Activated naive CD4-positive, alpha-beta T cell treated with Interleukin-2 at 50 U/mL for 16 hours (primary cell): Measurements from ENCODE around the gene PMP22.

Experiments
- DNase-seq: peaks from one replicate; pipeline ENCODE4 v3.0.0-alpha.2; 2020

The PMP22 gene

DNA sequence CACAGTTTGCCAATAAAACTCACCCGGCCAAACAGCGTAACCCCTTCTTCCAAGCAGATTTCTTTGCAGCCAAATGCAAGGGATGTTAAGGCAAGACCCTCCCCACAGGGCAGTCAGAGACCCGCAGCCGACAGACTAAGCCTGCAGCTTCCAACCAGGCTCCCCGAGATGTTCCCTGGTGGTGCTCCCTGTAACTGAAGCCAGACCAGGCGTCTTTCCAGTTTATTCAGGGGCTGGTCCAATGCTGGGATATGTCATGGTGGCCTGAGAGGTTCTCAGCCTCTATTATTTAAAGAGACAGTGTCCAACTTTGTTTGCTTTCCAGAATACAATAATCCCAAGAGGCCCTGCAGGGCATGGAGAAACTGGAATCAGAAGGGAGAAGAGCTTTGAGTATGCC, at the start of gene PMP22:
Gene PMP22, minus strand, starts transcription at position 196 of the 400 bp plus-strand sequence. CDS start 4,599 bp downstream, outside the sequence.
- no peak for DNase-seq

- DNase-seq, result no peak
Observed at GRCh38 chr17:15311996-15312395, 46.9 kb upstream of the PMP22 start.

DNA sequence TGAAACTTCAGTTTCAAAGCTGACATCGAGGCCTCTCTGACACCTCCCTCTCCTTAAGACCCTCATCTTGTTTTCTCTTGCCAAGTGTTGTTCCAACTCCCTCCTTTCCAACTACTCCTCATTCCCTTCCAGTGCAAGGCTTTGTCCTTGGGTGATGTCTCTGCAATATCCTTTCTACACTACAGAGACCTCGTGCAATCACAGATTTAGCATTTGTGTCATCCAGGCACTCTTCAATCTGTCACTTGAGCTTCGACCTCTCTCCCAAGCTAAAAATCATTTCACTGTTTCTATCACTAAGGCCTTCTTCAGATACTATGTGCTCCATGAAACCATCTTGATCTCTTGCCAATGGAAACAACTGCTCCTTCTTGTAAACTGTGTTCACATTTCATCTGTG, 44.7 kb upstream of the PMP22 start:
- no peak for DNase-seq

GRCh38 chr17:15309236-15309635, 44.1 kb upstream of the PMP22 start:
- no peak for DNase-seq

DNA sequence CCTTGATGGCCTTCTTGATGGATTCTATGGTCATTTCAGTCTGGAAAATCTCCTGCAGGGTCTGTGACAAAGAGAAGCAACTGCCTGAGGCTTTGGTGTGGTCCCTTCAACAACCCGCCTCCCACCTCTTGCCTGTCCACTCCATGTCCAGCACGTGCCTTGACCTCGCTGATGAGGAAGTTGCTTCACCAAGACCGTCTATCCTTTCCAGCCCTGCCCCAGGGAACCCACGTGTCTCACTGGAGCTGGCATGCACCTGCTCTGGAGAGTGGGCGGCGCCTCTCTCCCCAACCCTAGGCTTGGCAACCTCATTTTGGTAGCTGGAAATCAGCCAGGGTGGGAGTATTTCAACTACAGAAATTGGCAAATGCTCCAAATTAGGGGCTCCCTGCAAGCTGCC, 43.6 kb upstream of the PMP22 start:
- no peak for DNase-seq

DNA sequence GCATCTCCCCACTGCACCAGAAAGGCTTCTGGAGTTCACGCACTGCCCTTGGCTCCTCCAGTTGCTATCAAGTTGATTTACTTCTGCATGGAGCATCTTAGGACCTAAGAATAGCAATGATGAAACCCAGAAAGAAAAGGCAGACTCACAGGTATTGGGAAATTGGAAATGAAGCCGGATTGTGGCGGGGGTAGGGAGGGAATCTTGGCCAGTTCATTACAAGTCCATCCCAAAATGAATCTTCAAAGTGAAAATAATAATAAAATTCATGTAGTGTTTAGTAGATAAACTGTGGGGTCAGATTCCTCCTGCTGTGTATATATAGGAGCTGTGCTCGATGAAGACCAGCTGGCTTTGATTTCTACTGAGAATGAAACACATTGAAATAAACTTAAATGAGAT, 42.6 kb upstream of the PMP22 start:
- DNase-seq, result no peak

DNA sequence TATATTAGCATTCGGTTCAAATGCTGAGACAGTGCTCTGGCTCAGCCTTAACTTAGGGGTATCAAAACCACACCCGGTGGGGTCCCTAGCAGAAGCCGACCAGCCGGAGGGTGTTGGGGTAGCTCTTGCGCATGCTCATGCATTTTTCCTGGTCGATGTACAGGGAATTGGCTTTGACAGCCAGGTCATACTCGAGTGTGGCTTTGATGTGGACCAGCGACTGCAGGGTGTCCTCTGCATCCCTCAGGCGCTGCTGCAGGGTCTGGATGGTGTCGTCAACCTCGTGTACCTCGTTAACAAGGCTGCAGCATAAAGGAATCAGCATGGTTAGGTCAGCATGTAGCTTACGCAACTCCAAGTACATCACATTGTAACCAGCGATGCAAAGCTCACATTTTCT, 38.7 kb upstream of the PMP22 start:
- DNase-seq, result no peak

DNA sequence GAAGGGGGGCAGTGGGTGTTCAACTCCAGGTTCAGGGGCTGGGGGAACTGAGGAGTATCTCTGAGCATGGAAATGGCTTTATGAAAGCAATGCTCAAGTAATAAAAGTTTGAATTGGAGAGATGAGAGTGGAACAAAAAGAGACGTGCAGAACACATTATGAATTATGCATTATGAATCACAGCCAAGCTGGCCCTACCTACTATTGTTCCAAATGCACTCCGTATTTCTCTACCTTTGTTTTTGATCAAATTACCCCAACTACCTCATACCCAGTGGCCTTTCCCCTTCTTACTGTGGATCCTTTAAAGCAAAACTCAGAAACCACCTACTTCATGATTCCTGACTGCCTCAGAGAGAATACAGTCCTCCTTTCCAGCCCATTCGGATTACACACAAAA, 38.1 kb upstream of the PMP22 start:
- DNase-seq, result no peak

GRCh38 chr17:15301845-15302244, 36.7 kb upstream of the PMP22 start:
- no peak for DNase-seq

DNA sequence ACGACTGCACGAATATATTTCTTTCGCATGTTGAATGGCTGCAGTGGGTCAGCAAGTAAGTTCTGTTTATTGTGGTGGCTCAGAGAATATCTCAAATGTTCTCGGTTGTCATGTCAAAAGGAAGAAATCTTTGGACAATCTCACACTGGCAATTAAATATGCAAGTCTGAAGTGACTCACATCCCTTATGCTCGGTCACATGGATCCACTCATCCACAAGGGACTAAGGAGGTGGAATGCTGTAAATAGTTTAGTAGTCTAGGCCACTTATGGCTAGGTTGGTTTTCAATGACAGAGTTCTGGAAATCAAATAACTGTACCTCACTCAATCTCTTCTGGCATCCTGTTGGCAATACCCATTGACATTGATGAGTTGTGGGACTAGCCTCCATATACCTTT, 33.0 kb upstream of the PMP22 start:
- no peak for DNase-seq

DNA sequence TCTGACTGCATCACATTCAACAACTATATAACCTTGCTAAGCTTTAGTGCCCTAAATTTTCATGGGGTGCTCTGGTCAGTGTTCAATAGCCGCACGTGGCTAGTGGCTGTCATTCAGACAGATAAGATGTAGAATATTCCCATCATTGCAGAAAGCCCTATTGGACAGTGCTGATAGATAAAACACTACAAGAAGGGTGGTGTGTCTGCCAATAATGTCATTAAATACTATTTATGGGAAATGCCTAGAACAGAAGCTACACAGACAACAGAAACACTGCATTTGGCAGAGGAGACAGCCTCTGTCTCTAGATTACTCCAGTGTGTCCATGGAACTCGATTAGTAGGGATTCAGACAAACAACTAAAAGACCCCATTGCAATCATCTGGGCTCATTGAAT, 28.4 kb upstream of the PMP22 start:
- no peak for DNase-seq

DNA sequence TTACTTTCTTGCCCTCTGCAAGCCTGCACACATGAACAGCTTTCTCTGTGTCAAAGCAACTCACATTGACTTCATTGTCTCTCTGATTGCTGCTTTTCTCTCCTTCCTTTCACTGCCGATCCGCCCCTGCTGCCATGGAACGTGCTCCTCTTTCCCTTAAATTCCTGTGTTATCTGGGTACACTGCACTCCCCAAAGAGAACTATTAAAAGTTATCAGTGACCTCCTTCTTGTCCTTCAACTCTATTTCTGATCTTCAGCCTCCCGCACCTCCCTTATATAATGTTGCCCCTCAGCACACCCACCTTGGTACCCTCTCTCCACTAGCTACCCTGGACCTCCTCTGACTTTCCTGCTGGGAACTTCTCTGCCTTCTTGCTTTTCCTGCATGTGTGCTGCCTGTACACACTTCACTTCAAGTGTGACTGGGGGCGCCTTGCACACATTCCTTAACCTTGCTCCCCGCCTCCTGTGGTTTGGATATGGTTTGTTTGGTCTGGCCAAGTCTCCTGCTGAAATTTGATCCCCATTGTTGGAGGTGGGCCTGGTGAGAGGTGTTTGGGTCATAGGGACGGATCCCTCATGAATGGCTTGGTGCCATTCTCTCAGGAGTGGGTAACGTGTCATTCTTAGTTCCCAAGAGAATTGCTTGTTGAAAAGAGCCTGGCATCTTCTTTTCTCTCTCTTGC, 26.7 kb upstream of the PMP22 start:
- DNase-seq, result no peak

- no peak for DNase-seq
Observed at GRCh38 chr17:15290605-15291004, 25.5 kb upstream of the PMP22 start.

DNA sequence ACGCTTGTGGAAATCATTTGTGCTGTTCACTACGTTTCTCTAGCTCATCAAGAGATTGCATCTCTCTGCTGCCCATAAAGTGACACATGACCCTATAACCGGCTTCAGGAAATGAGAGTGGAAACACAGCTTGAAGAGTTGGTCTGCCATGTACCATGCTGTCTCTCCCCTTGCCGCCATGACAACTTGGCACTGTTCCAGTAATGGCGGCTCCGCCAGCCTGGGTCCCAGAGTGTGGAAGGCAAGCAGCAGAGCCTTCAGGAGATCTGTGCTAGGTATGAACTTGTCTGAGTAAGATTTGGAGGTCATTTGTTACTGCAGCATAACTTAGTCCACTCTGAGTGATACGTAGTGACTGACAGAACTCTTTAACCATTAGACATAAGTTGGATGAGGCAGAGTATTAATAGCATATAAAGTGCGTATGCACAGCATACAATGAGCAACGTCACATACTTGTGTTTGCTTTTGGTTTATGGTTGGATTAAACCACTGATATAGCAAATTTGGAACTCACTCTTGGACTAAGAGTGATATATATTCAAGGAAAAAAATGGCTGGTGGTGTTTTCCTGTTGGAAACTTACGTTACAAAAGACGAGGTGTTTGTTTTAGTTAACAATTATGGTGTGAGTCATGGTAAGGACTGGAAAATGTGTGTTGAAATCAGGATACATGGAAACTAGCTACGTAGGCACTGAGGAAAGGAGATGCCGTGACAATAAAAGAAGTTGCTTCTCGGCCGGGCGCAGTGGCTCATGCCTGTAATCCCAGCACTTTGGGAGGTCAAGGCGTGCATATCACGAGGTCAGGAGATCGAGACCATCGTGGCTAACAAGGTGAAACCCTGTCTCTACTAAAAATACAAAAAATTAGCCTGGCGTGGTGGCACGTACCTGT, 24.4 kb upstream of the PMP22 start:
- no peak for DNase-seq

GRCh38 chr17:15288859-15289258, 23.7 kb upstream of the PMP22 start:
- no peak for DNase-seq

DNA sequence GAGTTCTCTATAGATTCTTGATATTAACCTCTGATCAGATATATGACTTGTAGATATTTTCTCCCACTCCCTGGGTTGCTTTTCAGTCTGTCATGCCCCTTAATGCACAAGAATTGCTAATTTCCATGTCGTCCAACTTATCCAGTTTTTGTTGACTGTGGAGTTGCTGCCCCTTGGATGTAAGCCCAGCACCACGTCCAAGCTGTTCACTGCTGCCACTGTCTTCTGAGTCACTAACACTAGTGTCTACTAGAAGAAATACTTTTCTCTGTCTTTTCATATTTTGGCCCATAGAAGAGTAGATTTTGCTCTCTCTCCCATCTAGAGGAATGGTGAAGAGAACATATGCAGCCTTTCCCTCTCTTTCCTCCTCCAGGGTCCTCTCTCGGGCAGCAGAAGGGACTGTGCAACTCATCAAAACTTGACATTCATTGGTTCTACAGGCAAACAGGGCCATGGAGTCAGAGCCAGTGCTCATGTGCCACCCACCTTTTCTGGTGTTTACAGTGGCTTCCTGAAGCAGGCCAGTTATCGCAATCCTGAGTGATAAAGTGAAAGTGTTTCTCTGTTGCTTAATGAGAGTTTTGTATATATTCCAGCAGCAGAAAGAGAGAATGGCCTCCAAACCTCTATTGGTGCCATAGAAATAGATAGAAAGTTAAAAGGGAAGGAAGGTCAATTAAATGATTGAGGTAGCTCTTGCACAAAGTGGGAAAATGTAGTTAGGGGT, 22.6 kb upstream of the PMP22 start:
- DNase-seq, result no peak

DNA sequence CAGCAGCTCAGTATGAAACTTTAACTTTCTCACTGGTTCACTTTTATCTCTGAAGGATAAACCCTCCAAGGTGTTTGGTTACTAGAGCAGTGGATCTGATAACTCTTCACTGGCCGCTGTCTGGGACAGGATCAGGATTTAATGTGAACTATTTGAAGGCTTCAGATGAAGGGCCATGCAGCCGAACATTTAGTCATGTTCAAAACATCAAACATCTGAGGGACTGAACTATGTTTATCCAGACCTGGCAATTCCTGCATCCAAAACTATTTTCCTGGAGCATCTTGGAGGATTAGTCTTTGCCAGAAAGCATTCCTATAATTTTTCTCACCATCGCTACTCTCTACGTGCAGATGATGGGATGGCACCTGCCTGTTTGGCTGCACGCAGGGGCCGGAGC, 20.3 kb upstream of the PMP22 start:
- no peak for DNase-seq

DNA sequence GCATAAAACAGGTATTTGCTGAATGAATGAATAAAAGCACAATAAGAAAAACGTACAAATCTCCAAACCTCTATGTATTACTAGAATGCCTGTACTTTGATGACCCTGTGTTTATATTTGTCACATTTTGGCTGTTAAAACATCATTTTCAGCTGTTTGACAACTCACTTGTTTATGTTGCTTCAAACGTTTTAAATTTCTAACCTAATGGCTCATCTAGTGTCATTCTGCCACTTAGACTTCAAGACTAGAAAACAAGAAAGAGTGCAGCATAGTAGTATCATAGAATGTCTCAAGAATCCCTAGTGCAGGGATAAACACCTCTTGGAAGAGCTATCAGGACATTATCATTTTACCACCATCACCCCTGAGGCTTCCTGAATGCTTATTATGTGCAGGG, 19.4 kb upstream of the PMP22 start:
- no peak for DNase-seq

GRCh38 chr17:15284107-15284506, 19.0 kb upstream of the PMP22 start:
- DNase-seq, result no peak

DNA sequence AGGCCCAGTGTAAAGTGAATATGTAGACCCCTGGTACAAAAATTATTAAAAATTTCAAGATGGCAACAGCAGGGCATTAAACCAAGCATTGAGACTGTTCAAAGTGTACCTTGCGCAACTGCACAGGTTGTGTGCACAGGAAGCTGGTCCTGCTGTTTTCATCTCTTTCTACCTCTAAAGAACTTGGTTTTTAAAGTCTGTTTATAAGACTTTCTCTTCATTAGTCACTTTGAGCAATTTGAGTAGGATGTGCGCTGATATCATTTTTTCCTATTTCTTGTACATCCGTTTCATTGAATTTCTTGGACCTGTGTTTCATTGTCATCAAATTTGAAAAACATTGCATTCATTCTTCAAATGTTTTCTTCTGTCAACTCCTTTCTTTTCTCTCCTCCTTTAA, 16.8 kb upstream of the PMP22 start:
- no peak for DNase-seq

DNA sequence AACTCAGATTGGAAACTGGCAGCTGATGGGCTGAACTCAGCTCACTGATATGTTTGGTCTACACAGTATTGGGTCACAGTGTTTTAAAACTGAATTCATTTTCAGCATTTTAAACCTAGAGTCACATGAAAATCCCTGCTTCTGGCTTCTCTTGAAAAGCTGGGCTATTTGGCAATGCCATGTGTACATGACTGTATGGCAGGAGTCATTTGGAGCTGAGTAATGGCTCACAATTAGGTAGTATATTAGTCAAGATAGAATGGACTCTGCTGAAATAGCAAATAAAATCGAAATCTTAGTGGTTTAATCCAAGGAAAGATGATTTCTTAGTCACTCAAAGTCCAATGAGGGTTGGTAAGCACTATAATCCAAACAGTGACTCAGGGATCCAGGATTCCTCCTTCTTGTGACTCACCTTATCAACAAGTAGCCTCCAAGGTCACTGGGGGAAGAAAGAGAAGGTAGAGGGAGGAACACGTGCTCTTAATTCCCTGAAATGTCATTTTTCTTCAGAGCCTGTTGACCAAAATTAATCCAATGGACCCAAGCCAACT, 13.9 kb upstream of the PMP22 start:
- no peak for DNase-seq

GRCh38 chr17:15278380-15278779, 13.3 kb upstream of the PMP22 start:
- no peak for DNase-seq

GRCh38 chr17:15274017-15274416, 8.9 kb upstream of the PMP22 start:
- no peak for DNase-seq
